Body of pancreas (tissue), 4 donors: ENCODE measurements around the gene PTPA.
"Not testable (repeated sequence)": the region's sequence is repeated elsewhere in the genome, so short reads cannot be mapped to it uniquely, and the experiment has no call there.

Experiments
- POLR2A ChIP-seq, 3 donors: fragments of 450-650 bp; IDR thresholded peaks; one replicate each; pipeline ENCODE4 v1.6.1; 2016; ENCODE audit warnings: antibody characterized with exemption in 3 of 3, mild to moderate bottlenecking in 2 of 3
- TF ChIP-seq, protein P1 (sequence below), 7 experiments: fragments of 450-650 bp in 4 of 7; fragments of 200-600 bp in 3 of 7; sonication (generic) in 3 of 7; IDR thresholded peaks; one replicate each; pipeline ENCODE4 v1.5.1; 2016 to 2019; ENCODE audit warnings: antibody characterized with exemption in 7 of 7

DNA sequence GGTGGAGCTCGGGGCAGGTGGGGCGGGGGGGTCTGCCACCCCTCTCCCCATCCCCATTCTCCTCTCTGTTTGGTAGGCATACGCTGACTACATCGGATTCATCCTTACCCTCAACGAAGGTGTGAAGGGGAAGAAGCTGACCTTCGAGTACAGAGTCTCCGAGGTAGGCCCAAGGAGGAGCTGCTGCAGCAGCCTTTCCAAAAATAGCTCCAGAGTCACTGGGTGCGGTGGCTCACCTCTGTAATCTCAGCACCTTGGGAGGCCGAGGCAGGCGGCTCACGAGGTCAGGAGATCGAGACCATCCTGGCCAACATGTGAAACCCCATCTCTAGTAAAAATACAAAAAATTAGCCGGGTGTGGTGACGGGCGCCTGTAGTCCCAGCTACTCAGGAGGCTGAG is 11.8 kb downstream of the PTPA start:
- TF ChIP-seq, protein P1, sequence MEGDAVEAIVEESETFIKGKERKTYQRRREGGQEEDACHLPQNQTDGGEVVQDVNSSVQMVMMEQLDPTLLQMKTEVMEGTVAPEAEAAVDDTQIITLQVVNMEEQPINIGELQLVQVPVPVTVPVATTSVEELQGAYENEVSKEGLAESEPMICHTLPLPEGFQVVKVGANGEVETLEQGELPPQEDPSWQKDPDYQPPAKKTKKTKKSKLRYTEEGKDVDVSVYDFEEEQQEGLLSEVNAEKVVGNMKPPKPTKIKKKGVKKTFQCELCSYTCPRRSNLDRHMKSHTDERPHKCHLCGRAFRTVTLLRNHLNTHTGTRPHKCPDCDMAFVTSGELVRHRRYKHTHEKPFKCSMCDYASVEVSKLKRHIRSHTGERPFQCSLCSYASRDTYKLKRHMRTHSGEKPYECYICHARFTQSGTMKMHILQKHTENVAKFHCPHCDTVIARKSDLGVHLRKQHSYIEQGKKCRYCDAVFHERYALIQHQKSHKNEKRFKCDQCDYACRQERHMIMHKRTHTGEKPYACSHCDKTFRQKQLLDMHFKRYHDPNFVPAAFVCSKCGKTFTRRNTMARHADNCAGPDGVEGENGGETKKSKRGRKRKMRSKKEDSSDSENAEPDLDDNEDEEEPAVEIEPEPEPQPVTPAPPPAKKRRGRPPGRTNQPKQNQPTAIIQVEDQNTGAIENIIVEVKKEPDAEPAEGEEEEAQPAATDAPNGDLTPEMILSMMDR (IDR thresholded peaks at IDR 0.05): not testable (repeated sequence)
- TF ChIP-seq POLR2A (IDR thresholded peaks at IDR 0.05): not testable (repeated sequence)
